Measurements from ENCODE around the gene ZNF738. TPM values are rescaled to one million over a fixed set of nuclear protein-coding genes. Genes with fewer than 3 reads are reported as not detected.

The ZNF738 gene
- total RNA-seq, 2 experiments from 2014 or later, result 11.8 to 15.3 TPM

DNA sequence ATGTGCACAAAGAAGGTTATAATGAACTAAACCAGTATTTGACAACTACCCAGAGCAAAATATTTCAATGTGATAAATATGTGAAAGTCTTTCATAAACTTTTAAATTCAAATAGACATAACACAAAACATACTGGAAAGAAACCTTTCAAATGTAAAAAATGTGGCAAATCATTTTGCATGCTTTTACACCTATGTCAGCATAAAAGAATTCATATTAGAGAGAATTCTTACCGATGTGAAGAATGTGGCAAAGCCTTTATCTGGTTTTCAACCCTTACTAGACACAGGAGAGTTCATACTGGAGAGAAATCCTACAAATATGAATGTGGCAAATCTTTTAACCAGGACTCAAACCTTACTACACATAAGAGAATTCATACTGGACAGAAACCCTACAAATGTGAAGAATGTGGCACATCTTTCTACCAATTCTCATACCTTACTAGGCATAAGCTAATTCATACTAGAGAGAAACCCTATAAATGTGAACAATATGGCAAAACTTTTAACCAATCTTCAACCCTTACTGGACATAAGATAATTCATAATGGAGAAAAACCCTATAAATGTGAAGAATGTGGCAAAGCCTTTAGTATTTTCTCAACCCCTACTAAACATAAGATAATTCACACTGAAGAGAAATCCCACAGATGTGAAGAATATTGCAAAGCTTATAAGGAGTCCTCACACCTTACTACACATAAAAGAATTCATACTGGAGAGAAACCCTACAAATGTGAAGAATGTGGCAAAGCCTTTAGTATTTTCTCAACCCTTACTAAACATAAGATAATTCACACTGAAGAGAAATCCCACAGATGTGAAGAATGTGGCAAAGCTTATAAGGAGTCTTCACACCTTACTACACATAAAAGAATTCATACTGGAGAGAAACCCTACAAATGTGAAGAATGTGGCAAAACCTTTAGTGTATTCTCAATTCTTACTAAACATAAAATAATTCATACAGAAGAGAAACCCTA lies 64.5 kb downstream of the ZNF738 start:
- H3K4me1 Mint-ChIP-seq (ENCODE audit: low read depth), result no peaks in the 10 kb centered on the region
- H3K36me3 Mint-ChIP-seq, result peaks cover 63% of the 10 kb centered on the region
- intact Hi-C loops (cut with micrococcal nuclease), result no loop called here
- H3K27me3 Mint-ChIP-seq, result no peaks in the 10 kb centered on the region
- no peak overlapping the region for H3K4me3 Mint-ChIP-seq
- no peak overlapping the region for H3K27ac Mint-ChIP-seq
- ChIA-PET CTCF (no interaction called here), POLR2A (no interaction called here)
- peaks cover 72% of the 10 kb centered on the region for H3K9me3 Mint-ChIP-seq
- no peak for DNase-seq

Other genes starting within 250 kb of the ZNF738 start
- gene ZNF431, start 217.0 kb upstream of the ZNF738 start, total RNA-seq, result 10 to 100 TPM; 16.9 to 17.1 TPM
- gene ZNF708, start 29.6 kb upstream of the ZNF738 start, total RNA-seq, result 10 to 100 TPM; 10.1 to 11.1 TPM
- gene ZNF493, start 38.1 kb downstream of the ZNF738 start, total RNA-seq, result 10 to 100 TPM in 1 of 2 experiments, 1 to 10 TPM in 1; 9.6 to 11.1 TPM
- gene ZNF429, start 146.6 kb downstream of the ZNF738 start, total RNA-seq, result 1 to 10 TPM; 9.0 to 9.5 TPM